HCT116 (cell line): ENCODE data around the gene SESN1. TPM values are rescaled to one million over a fixed set of nuclear protein-coding genes. Genes with fewer than 3 reads are reported as not detected.

Experiments used
- ATAC-seq: fragments of 200-7000 bp; cut with Tn5 transposase; 2 replicates; pipeline ENCODE4 v1.9.1; 2020; ENCODE audit warnings: mild to moderate bottlenecking, moderate library complexity
- BruUV-seq: library from RNA; stranded (reverse); fragments of 400-500 nt; replicated peaks from 2 replicates; lab custom pipeline; 2021; lab: Mats Ljungman, UMichigan
- CTCF ChIA-PET: fragments of 300-600 bp; sonication (Branson Sonifier 250); formaldehyde crosslinking; loops from one replicate; lab custom pipeline; 2021; ENCODE audit warnings: antibody characterized with exemption; lab: Charles Lee
- POLR2A ChIA-PET: fragments of 300-600, 350-600 bp; sonication (Branson Sonifier 250); formaldehyde crosslinking; loops from one replicate; lab custom pipeline; 2021; ENCODE audit warnings: antibody characterized with exemption; lab: Charles Lee
- RAD21 ChIA-PET, 2 experiments: fragments of 300-600 bp; sonication (Branson Sonifier 250); formaldehyde crosslinking; loops; one replicate each; lab custom pipeline; 2023; ENCODE audit warnings: low total read pairs in 2 of 2; ENCODE audit not compliant: uncharacterized antibody in 2 of 2, unreplicated experiment in 2 of 2, low non-redundant PET in 1 of 2; lab: Charles Lee
- DNase-seq: peaks from one replicate; pipeline ENCODE4 v3.0.0-alpha.2; 2010; ENCODE audit warnings: low read depth, low spot score
- H2AFZ ChIP-seq: fragments of 200-600 bp; shearing (Covaris generic), sonication (generic); 2 replicates; pipeline ENCODE4 v1.6.1; 2017; ENCODE audit warnings: low read depth, mixed run types, mixed read lengths, antibody characterized with exemption, low read length; ENCODE audit not compliant: poor library complexity, severe bottlenecking
- H3K27ac ChIP-seq: 2 replicates; pipeline ENCODE4 v1.5.1; 2012; ENCODE audit warnings: low read depth, low read length
- H3K27me3 ChIP-seq: fragments of 200-600 bp; sonication (generic); 2 replicates; pipeline ENCODE4 v1.6.1; 2016; ENCODE audit warnings: mixed run types, low read length, mixed read lengths; ENCODE audit not compliant: insufficient read depth
- H3K36me3 ChIP-seq, 2 experiments: fragments of 200-500 bp in 1 of 2; fragments of 200-600 bp in 1 of 2; sonication (Bioruptor generic) in 1 of 2; sonication (generic) in 1 of 2; 2 replicates each; pipeline versions ENCODE4 v1.5.1 to v1.6.1; 2014 to 2016; ENCODE audit warnings: low read length in 2 of 2, inconsistent platforms in 1 of 2, mixed read lengths in 1 of 2, mixed run types in 1 of 2; ENCODE audit not compliant: insufficient read depth in 2 of 2, control insufficient read depth in 1 of 2
- H3K4me1 ChIP-seq, 2 experiments: fragments of 200-600 bp in 1 of 2; sonication (generic) in 1 of 2; 2 replicates each; pipeline versions ENCODE4 v1.5.1 to v1.6.1; 2012 to 2017; ENCODE audit warnings: low read length in 2 of 2, inconsistent platforms in 1 of 2, mild to moderate bottlenecking in 1 of 2, mixed read lengths in 1 of 2, mixed run types in 1 of 2, moderate library complexity in 1 of 2; ENCODE audit not compliant: insufficient read depth in 2 of 2, control insufficient read depth in 1 of 2
- H3K4me2 ChIP-seq: fragments of 200-600 bp; sonication (generic); 2 replicates; pipeline ENCODE4 v1.6.1; 2017; ENCODE audit warnings: mixed run types, low read length, mixed read lengths
- H3K4me3 ChIP-seq, 2 experiments: fragments of 200-600 bp in 1 of 2; sonication (generic) in 1 of 2; replicated peaks in 1 of 2; 2 replicates each; pipeline ENCODE4 v1.5.1; 2011 to 2016; ENCODE audit warnings: low read length in 2 of 2, control low read depth in 1 of 2, low read depth in 1 of 2, mild to moderate bottlenecking in 1 of 2, mixed read lengths in 1 of 2, mixed run types in 1 of 2
- H3K79me2 ChIP-seq: fragments of 200-600 bp; sonication (generic); 2 replicates; pipeline ENCODE4 v1.6.1; 2017; ENCODE audit warnings: mild to moderate bottlenecking, mixed run types, low read length, moderate library complexity, mixed read lengths; ENCODE audit not compliant: insufficient read depth
- H3K9ac ChIP-seq: fragments of 200-600 bp; sonication (generic); 2 replicates; pipeline ENCODE4 v1.6.1; 2016; ENCODE audit warnings: low read length, mixed read lengths
- H3K9me2 ChIP-seq: fragments of 200-600 bp; sonication (generic), shearing (Covaris generic); 2 replicates; pipeline ENCODE4 v1.6.1; 2017; ENCODE audit warnings: mixed run types, mild to moderate bottlenecking, moderate library complexity; ENCODE audit not compliant: insufficient read depth
- H3K9me3 ChIP-seq, 2 experiments: fragments of 200-500 bp in 1 of 2; fragments of 200-600 bp in 1 of 2; sonication (Bioruptor generic) in 1 of 2; sonication (generic) in 1 of 2; 2 replicates each; pipeline ENCODE4 v1.6.1; 2014 to 2017; ENCODE audit warnings: low read length in 2 of 2, mixed read lengths in 2 of 2, inconsistent platforms in 1 of 2, low read depth in 1 of 2, mild to moderate bottlenecking in 1 of 2, mixed run types in 1 of 2, moderate library complexity in 1 of 2; ENCODE audit not compliant: control insufficient read depth in 1 of 2, insufficient read depth in 1 of 2
- H4K20me1 ChIP-seq: fragments of 200-600 bp; sonication (generic), shearing (Covaris generic); 2 replicates; pipeline ENCODE4 v1.6.1; 2017; ENCODE audit warnings: mixed run types, mild to moderate bottlenecking, moderate library complexity; ENCODE audit not compliant: insufficient read depth
- CBX3 ChIP-seq: IDR thresholded peaks from 2 replicates; pipeline ENCODE4 v1.6.1; 2012; ENCODE audit warnings: low read depth
- CTCF ChIP-seq, 3 experiments: fragments of 200-600 bp in 1 of 3; sonication (generic) in 1 of 3; IDR thresholded peaks in 2 of 3; conservative IDR thresholded peaks in 1 of 3; 2 replicates each; pipeline ENCODE4 v1.5.1; 2012 to 2017; ENCODE audit warnings: low read depth in 2 of 3, low read length in 2 of 3, antibody characterized with exemption in 1 of 3, borderline replicate concordance in 1 of 3, control low read depth in 1 of 3, mild to moderate bottlenecking in 1 of 3, mixed read lengths in 1 of 3, mixed run types in 1 of 3, moderate library complexity in 1 of 3; ENCODE audit not compliant: insufficient read depth in 1 of 3
- ELF1 ChIP-seq: IDR thresholded peaks from 2 replicates; pipeline ENCODE4 v1.6.1; 2012; ENCODE audit warnings: low read depth, borderline replicate concordance
- EZH2 ChIP-seq: fragments of 200-600 bp; sonication (generic); IDR thresholded peaks from 2 replicates; pipeline ENCODE4 v1.6.1; 2017; ENCODE audit warnings: antibody characterized with exemption, mixed run types
- MAX ChIP-seq: IDR thresholded peaks from 2 replicates; pipeline ENCODE4 v1.6.1; 2012
- RAD21 ChIP-seq: IDR thresholded peaks from 2 replicates; pipeline ENCODE4 v1.6.1; 2012; ENCODE audit warnings: low read depth, mild to moderate bottlenecking
- SIN3A ChIP-seq: IDR thresholded peaks from 2 replicates; pipeline ENCODE4 v1.6.1; 2012; ENCODE audit warnings: low read depth
- SRF ChIP-seq: IDR thresholded peaks from 2 replicates; pipeline ENCODE4 v1.6.1; 2012; ENCODE audit warnings: low read depth
- ZBTB33 ChIP-seq: IDR thresholded peaks from 2 replicates; pipeline ENCODE4 v1.6.1; 2011; ENCODE audit warnings: mild to moderate bottlenecking, low read length, moderate library complexity; ENCODE audit not compliant: insufficient replicate concordance; ENCODE audit errors: extremely low read depth
- intact Hi-C: fragments of 100-400 bp; cut with micrococcal nuclease; formaldehyde crosslinking; loops from 2 replicates; pipeline ENCODE4 v1.10.0; 2022
- total RNA-seq: library from RNA; stranded (reverse); gene quantifications from one replicate; pipeline ENCODE4 v1.2.1, GENCODE V29; 2021; ENCODE audit not compliant: unreplicated experiment

SESN1 gene
- total RNA-seq, 1 experiment from 2014 or later: 9.3 TPM

GRCh38 chr6:109124219-109124618 lies 29.6 kb upstream of the SESN1 start:
- no peak overlapping the region for H2AFZ ChIP-seq
- intact Hi-C loops: no loop called here
- ChIA-PET POLR2A (no interaction called here), CTCF (no interaction called here)
- no peak for DNase-seq
- 0 out of 2 replicates have a peak, but pooled peaks cover 8% of the 10 kb centered on the region for H4K20me1 ChIP-seq
- no peak overlapping the region for H3K9ac ChIP-seq
- H3K4me2 ChIP-seq: no peak overlapping the region
- H3K4me1 ChIP-seq: no peaks in the 10 kb centered on the region
- TF ChIP-seq RAD21: no peak
- no peak for TF ChIP-seq ELF1
- no peak for TF ChIP-seq MAX
- no peak for TF ChIP-seq ZBTB33
- no peak for TF ChIP-seq SRF
- TF ChIP-seq CBX3: no peak
- TF ChIP-seq SIN3A: no peak
- TF ChIP-seq EZH2: no peak
- TF ChIP-seq CTCF (IDR thresholded peaks at IDR 0.05 in 2 of 3, conservative IDR thresholded peaks at IDR 0.05 in 1 of 3; ENCODE audit: borderline replicate concordance in 1 of 3, insufficient read depth in 1 of 3, low read depth in 2 of 3, low read length in 2 of 3): no peak
- TF ChIP-seq, all 23 proteins: peak for 0
- H3K36me3 ChIP-seq: no peaks in the 10 kb centered on the region
- RAD21 ChIA-PET: no interaction called here
- H3K9me3 ChIP-seq: no peaks in the 10 kb centered on the region
- ATAC-seq: no peak
- H3K4me3 ChIP-seq: no peak overlapping the region
- H3K27me3 ChIP-seq: no peaks in the 10 kb centered on the region
- no TSS peak for BruUV-seq
- H3K9me2 ChIP-seq: no peaks in the 10 kb centered on the region
- H3K27ac ChIP-seq: no peak overlapping the region
- peaks cover 28% of the 10 kb centered on the region for H3K79me2 ChIP-seq
